Activated CD8-positive, alpha-beta T cell treated with anti-CD3 and anti-CD28 coated beads for 36 hours (primary cell): ENCODE measurements around the gene SLC35B2. TPM values are rescaled to one million over a fixed set of nuclear protein-coding genes. Genes with fewer than 3 reads are reported as not detected.

Experiments
- ATAC-seq: fragments of 200-7000 bp; cut with Tn5 transposase; one replicate; pipeline ENCODE4 v1.10.0; 2021; ENCODE audit warnings: mild to moderate bottlenecking, moderate library complexity
- CTCF ChIA-PET: fragments of 350-600 bp; sonication (Branson Sonifier 250); formaldehyde crosslinking; loops from one replicate; lab custom pipeline; 2021; ENCODE audit warnings: antibody characterized with exemption; lab: Charles Lee
- POLR2A ChIA-PET: fragments of 350-600 bp; sonication (Branson Sonifier 250); formaldehyde crosslinking; loops from one replicate; lab custom pipeline; 2021; ENCODE audit warnings: antibody characterized with exemption; lab: Charles Lee
- DNase-seq: peaks from one replicate; pipeline ENCODE4 v3.0.0-alpha.2; 2020
- H3K27ac Mint-ChIP-seq: one replicate; pipeline ENCODE4 v1.8.0; 2021; ENCODE audit warnings: mild to moderate bottlenecking, mixed read lengths
- H3K27me3 Mint-ChIP-seq: one replicate; pipeline ENCODE4 v1.8.0; 2021; ENCODE audit warnings: mixed read lengths
- H3K36me3 Mint-ChIP-seq: one replicate; pipeline ENCODE4 v1.8.0; 2021; ENCODE audit warnings: low read depth, mixed read lengths
- H3K4me1 Mint-ChIP-seq: one replicate; pipeline ENCODE4 v1.8.0; 2021; ENCODE audit warnings: low read depth, mixed read lengths
- H3K4me3 Mint-ChIP-seq: one replicate; pipeline ENCODE4 v1.8.0; 2021; ENCODE audit warnings: mild to moderate bottlenecking, moderate library complexity, mixed read lengths
- H3K9me3 Mint-ChIP-seq: one replicate; pipeline ENCODE4 v1.8.0; 2021; ENCODE audit warnings: mixed read lengths
- intact Hi-C: fragments of 100-400 bp; cut with micrococcal nuclease; formaldehyde crosslinking; loops from one replicate; pipeline ENCODE4 v1.10.0; 2022
- total RNA-seq, 2 experiments: library from RNA; stranded (reverse); gene quantifications; one replicate each; pipeline ENCODE4 v1.2.3, GENCODE V29; 2021
- TF ChIP-seq, protein P1 (sequence below): fragments of 200-600 bp; IDR thresholded peaks from one replicate; pipeline ENCODE4 v1.8.0; 2022; ENCODE audit warnings: antibody characterized with exemption, mild to moderate bottlenecking

The SLC35B2 gene
- total RNA-seq, 2 experiments from 2014 or later, result 15.4 to 16.7 TPM

GRCh38 chr6:44272529-44272928 lies 15.2 kb upstream of the SLC35B2 start:
- no peak for ATAC-seq
- no peaks in the 10 kb centered on the region for H3K36me3 Mint-ChIP-seq
- no peak overlapping the region for H3K27ac Mint-ChIP-seq
- TF ChIP-seq, protein P1, sequence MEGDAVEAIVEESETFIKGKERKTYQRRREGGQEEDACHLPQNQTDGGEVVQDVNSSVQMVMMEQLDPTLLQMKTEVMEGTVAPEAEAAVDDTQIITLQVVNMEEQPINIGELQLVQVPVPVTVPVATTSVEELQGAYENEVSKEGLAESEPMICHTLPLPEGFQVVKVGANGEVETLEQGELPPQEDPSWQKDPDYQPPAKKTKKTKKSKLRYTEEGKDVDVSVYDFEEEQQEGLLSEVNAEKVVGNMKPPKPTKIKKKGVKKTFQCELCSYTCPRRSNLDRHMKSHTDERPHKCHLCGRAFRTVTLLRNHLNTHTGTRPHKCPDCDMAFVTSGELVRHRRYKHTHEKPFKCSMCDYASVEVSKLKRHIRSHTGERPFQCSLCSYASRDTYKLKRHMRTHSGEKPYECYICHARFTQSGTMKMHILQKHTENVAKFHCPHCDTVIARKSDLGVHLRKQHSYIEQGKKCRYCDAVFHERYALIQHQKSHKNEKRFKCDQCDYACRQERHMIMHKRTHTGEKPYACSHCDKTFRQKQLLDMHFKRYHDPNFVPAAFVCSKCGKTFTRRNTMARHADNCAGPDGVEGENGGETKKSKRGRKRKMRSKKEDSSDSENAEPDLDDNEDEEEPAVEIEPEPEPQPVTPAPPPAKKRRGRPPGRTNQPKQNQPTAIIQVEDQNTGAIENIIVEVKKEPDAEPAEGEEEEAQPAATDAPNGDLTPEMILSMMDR, result no peak
- ChIA-PET CTCF (no interaction called here), POLR2A (interaction anchor here (0.9 kb wide), 2 partner anchors 16 to 130 kb away, joined by 3 to 5 read pairs; partner anchors contain the start of gene SLC35B2)
- H3K4me3 Mint-ChIP-seq, result no peak overlapping the region
- no peak for DNase-seq
- H3K27me3 Mint-ChIP-seq, result peaks cover 53% of the 10 kb centered on the region
- no peaks in the 10 kb centered on the region for H3K9me3 Mint-ChIP-seq
- intact Hi-C loops, result no loop called here
- peaks cover 12% of the 10 kb centered on the region for H3K4me1 Mint-ChIP-seq

GRCh38 chr6:44271914-44272313 lies 14.6 kb upstream of the SLC35B2 start:
- ATAC-seq (no peak), DNase-seq (no peak)
- no peaks in the 10 kb centered on the region for H3K9me3 Mint-ChIP-seq
- H3K4me3 Mint-ChIP-seq, result peak overlapping the region; percentile 14
- H3K27me3 Mint-ChIP-seq, result peaks cover 47% of the 10 kb centered on the region
- H3K4me1 Mint-ChIP-seq, result peaks cover 14% of the 10 kb centered on the region
- POLR2A ChIA-PET, result interaction anchor here (0.9 to 1.9 kb wide), 3 partner anchors 15 to 129 kb away, joined by 3 to 5 read pairs (median 5); partner anchors contain the start of gene SLC35B2
- TF ChIP-seq, protein P1, result no peak
- H3K36me3 Mint-ChIP-seq, result no peaks in the 10 kb centered on the region
- intact Hi-C loops, result no loop called here
- CTCF ChIA-PET, result interaction anchor here (6.5 kb wide), 1 partner anchor 35 kb away, joined by 182 read pairs; the partner anchor contains the start of gene AARS2
- H3K27ac Mint-ChIP-seq, result no peak overlapping the region

DNA sequence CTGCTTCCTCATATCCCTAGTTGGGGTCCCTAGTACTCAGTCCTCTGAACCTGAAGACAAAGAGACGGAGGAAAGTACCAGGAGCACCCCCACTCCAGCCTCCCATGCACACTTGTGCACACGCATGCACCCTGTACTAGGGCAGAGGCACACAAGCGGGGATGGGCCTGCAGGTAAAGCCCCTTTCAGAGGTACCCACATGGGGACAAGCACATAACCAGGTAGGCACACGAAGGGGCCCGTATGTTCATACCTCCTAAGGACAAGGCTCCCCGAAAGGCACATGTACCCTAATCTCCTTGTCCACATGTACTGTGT lies 14.0 kb upstream of the SLC35B2 start:
- TF ChIP-seq, protein P1, result no peak
- DNase-seq (no peak), ATAC-seq (no peak)
- Mint-ChIP-seq H3K4me3 (peak overlapping the region; percentile 47), H3K27me3 (peaks cover 44% of the 10 kb centered on the region), H3K36me3 (no peaks in the 10 kb centered on the region), H3K9me3 (no peaks in the 10 kb centered on the region), H3K4me1 (peaks cover 20% of the 10 kb centered on the region), H3K27ac (no peak overlapping the region)
- intact Hi-C loops, result no loop called here
- ChIA-PET POLR2A (interaction anchor here (0.9 to 1.9 kb wide), 3 partner anchors 15 to 129 kb away, joined by 3 to 5 read pairs (median 5); partner anchors contain the start of gene SLC35B2), CTCF (interaction anchor here (1.2 to 6.5 kb wide), 4 partner anchors 14 to 65 kb away, joined by 3 to 182 read pairs (median 84); partner anchors contain the start of genes AARS2 and SLC35B2)

DNA sequence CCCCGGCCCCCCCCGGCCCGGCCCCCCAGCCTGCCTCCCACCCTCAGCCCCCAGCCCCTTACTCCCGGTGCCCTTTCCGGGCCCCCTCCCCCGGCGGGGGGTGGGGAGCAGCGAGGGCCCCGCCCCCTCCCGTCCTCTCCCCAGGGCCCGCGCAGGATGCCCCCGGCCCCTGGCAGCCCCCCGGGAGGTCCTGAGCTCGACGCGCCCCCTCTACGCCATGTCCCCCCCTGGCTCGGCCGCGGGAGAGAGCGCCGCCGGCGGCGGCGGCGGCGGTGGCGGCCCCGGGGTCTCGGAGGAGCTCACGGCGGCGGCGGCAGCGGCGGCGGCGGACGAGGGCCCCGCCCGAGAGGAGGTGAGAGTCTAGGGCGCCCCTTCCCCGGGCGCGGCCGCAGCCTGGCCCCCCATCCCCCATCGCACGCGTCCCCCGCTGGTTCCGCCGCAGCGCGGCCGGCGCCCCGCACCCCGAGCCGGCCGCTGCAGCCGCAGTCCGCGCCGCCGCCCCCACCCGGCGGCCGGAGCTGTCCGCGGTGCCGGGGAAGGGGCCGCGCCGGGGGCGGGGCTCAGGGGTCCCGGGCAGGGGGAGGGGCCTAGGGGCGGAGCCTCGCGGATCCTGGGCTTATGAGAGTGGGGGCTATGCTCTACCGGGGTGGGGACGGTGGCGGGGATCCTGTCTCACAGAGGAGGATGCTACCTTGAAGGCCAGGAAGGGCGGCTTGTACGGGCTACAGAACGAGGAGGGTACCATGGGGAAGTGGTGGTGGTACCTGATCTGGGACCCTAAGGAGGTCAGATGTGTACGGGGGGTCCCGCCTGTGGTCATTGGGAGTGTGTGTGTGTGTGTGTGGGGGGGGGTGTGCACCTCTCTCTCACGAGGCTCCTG lies 13.4 kb upstream of the SLC35B2 start:
- H3K4me1 Mint-ChIP-seq, result peaks cover 24% of the 10 kb centered on the region
- TF ChIP-seq, protein P1, result no peak
- ChIA-PET CTCF (interaction anchor here (1.2 to 6.5 kb wide), 6 partner anchors 14 to 185 kb away, joined by 3 to 182 read pairs (median 26); partner anchors contain the start of genes AARS2, SLC35B2 and SPATS1), POLR2A (interaction anchor here (1.0 to 2.1 kb wide), 4 partner anchors 14 to 67 kb away, joined by 3 to 8 read pairs (median 6); partner anchors contain the start of gene SLC35B2)
- H3K9me3 Mint-ChIP-seq, result no peaks in the 10 kb centered on the region
- no peak for ATAC-seq
- H3K36me3 Mint-ChIP-seq, result no peaks in the 10 kb centered on the region
- no peak for DNase-seq
- no peak overlapping the region for H3K27ac Mint-ChIP-seq
- H3K4me3 Mint-ChIP-seq, result peak overlapping the region; percentile 47
- intact Hi-C loops, result no loop called here
- H3K27me3 Mint-ChIP-seq, result peaks cover 44% of the 10 kb centered on the region
